GOT3 (cell line): Measurements from ENCODE around the gene MVD.

ENCODE experiments used
- DNase-seq: peaks from one replicate; lab custom pipeline; 2025; ENCODE audit warnings: mixed read lengths; lab: John Stamatoyannopoulos, UW

Gene MVD

GRCh38 chr16:88662843-88663606, at the start of gene MVD:
MVD (minus strand) TSS chr16:88663091; CDS start chr16:88663080, 11 bp downstream.
- DNase-seq, result peak; percentile 92

GRCh38 chr16:88712362-88712979, 49.6 kb upstream of the MVD start:
- no peak for DNase-seq

- DNase-seq, result no peak
Observed at GRCh38 chr16:88711750-88712340, 49.0 kb upstream of the MVD start.

- DNase-seq, result no peak
Observed at GRCh38 chr16:88710556-88710955, 47.7 kb upstream of the MVD start.

GRCh38 chr16:88706965-88707826, 44.3 kb upstream of the MVD start:
- no peak for DNase-seq

GRCh38 chr16:88706229-88706964, 43.5 kb upstream of the MVD start, which contains the start of the genes CTU2 and RNF166:
CTU2 (plus strand) TSS chr16:88706503; CDS start chr16:88706531, 28 bp downstream.
RNF166 (minus strand) TSS chr16:88706408; CDS start chr16:88706325, 83 bp downstream.
- DNase-seq, result peak; percentile 52

- DNase-seq, result no peak
Observed at GRCh38 chr16:88705801-88706228, 42.9 kb upstream of the MVD start.

GRCh38 chr16:88705076-88705684, 42.3 kb upstream of the MVD start:
- no peak for DNase-seq

GRCh38 chr16:88703486-88704309, 40.8 kb upstream of the MVD start:
- DNase-seq, result no peak

- DNase-seq, result no peak
Observed at GRCh38 chr16:88702371-88703210, 39.7 kb upstream of the MVD start.

GRCh38 chr16:88701581-88702370, 38.9 kb upstream of the MVD start:
- DNase-seq, result no peak

- peak; percentile 31 for DNase-seq
Observed at GRCh38 chr16:88700636-88701482, 38.0 kb upstream of the MVD start.

- DNase-seq, result no peak
Observed at GRCh38 chr16:88700322-88700635, 37.4 kb upstream of the MVD start.

GRCh38 chr16:88699180-88699579, 36.3 kb upstream of the MVD start:
- no peak for DNase-seq

- DNase-seq, result no peak
Observed at GRCh38 chr16:88698646-88699045, 35.8 kb upstream of the MVD start.

GRCh38 chr16:88697831-88698615, 35.1 kb upstream of the MVD start:
- DNase-seq, result no peak
